Kidney epithelial cell (primary cell): Measurements from ENCODE around the gene PABPN1L. TPM values are rescaled to one million over a fixed set of nuclear protein-coding genes. Genes with fewer than 3 reads are reported as not detected.

ENCODE experiments used
- DNase-seq: peaks from one replicate; pipeline ENCODE4 v3.0.0-alpha.2; 2010; ENCODE audit warnings: low read depth
- H3K27me3 ChIP-seq: 2 replicates; pipeline ENCODE4 v1.6.0; 2011; ENCODE audit warnings: low read length; ENCODE audit not compliant: control insufficient read depth, insufficient read depth
- H3K36me3 ChIP-seq: 2 replicates; pipeline ENCODE4 v1.5.1; 2011; ENCODE audit warnings: low read length; ENCODE audit not compliant: control insufficient read depth, insufficient read depth
- H3K4me3 ChIP-seq: 2 replicates; pipeline ENCODE4 v1.5.1; 2011; ENCODE audit warnings: low read depth, mild to moderate bottlenecking, control low read depth, low read length
- CTCF ChIP-seq: IDR thresholded peaks from 2 replicates; pipeline ENCODE4 v1.5.1; 2011; ENCODE audit warnings: mild to moderate bottlenecking, moderate library complexity, low read length, control low read depth, inconsistent platforms; ENCODE audit not compliant: insufficient read depth, poor library complexity, severe bottlenecking
- total RNA-seq: library from RNA; depleted of rRNA; stranded (reverse); fragments of >200 nt; gene quantifications from 2 replicates; pipeline ENCODE4 v1.2.3, GENCODE V29; 2015

Gene PABPN1L
- total RNA-seq, 1 donor from 2014 or later: not detected

DNA sequence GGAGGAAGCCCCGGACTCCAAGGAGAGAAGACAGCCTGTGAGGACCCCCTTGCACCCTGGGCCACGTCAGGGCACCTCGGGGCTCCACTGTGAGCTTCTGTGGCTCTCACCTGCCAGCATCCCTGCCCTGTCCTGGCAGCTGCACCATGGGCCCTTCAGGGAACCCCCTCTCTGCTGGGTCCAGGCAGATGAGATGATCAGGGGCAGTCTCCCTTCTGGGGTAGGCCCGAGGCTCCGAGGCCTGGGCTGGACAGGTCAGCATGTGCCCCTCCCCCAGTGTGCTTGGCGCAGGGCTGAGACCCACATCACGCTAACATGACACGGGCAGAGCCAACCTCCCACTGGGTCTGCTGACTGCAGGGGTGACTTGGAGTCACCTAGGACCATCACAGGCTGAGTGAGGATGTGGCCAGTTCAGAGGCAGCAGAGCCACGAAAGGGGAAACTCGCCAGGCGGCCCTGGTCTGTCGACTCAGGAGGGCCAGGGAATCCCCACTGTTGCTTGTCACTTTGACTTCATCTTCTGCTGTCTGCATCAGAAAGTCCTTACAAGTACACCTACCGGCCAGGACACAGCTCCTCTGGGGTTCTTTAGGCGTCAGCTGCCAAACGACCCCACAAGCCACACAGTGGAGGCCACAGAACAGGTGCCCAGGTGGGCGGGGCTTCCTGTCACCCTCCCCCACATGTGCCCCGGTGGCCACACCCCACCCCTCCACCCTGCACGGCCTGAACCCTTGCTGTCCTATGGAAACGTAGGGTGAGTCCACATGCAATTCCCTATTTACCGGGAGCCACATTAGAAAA, 12.0 kb downstream of the PABPN1L start:
- no peak for DNase-seq
- H3K36me3 ChIP-seq: no peaks in the 10 kb centered on the region
- no peaks in the 10 kb centered on the region for H3K27me3 ChIP-seq
- H3K4me3 ChIP-seq: no peak overlapping the region
- no peak for TF ChIP-seq CTCF

DNA sequence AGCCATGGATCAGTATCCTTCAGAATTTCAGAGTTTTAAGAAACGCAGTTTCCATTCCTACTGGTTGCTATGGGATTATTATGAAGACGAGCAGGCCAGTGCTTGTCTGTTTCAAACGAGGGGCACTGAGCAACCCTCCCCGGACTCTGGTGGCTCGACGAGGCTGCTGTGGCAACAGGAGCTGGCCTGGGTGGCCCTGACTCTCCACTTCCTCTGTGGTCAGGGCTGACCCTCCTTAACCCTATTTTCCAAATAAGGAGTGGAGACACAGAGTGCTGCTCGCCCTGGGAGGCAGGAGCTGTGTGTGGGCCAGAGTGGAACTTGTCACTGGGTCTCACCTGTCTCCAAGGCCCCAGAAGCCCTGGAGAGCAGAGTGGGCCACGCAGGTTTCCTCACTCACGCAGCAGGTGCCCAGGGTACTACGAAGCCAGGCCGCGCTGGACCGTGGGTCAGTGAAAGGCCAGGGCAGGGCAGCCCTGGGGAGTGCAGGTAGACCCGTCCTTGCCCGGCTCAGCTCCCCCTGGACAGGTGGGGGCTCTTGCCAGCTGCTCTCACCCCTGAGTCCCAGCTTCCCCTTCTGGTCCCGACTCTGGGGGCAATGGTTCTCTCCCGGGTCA, 13.0 kb downstream of the PABPN1L start:
- TF ChIP-seq CTCF: no peak
- no peak overlapping the region for H3K4me3 ChIP-seq
- no peaks in the 10 kb centered on the region for H3K36me3 ChIP-seq
- H3K27me3 ChIP-seq: no peaks in the 10 kb centered on the region
- no peak for DNase-seq

DNA sequence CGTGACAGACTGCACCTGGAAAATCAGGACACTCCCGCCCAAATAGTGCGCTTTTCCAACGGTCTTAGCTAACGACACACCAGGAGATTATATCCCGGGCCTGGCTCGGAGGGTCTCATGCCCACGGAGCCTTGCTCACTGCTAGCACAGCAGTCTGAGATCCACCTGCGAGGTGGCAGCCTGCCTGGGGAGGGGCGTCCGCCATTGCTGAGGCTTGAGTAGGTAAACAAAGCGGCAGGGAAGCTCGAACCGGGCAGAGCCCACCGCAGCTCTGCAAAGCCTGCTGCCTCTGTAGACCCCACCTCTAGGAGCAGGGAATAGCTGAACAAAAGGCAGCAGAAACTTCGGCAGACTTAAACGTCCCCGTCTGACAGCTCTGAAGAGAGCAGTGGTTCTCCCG, 14.8 kb downstream of the PABPN1L start:
- H3K36me3 ChIP-seq: no peaks in the 10 kb centered on the region
- no peaks in the 10 kb centered on the region for H3K27me3 ChIP-seq
- no peak for TF ChIP-seq CTCF
- no peak for DNase-seq
- H3K4me3 ChIP-seq: no peak overlapping the region

GRCh38 chr16:88850531-88851199, 15.8 kb downstream of the PABPN1L start:
- no peaks in the 10 kb centered on the region for H3K36me3 ChIP-seq
- H3K27me3 ChIP-seq: no peaks in the 10 kb centered on the region
- no peak for DNase-seq
- no peak overlapping the region for H3K4me3 ChIP-seq
- TF ChIP-seq CTCF: no peak

DNA sequence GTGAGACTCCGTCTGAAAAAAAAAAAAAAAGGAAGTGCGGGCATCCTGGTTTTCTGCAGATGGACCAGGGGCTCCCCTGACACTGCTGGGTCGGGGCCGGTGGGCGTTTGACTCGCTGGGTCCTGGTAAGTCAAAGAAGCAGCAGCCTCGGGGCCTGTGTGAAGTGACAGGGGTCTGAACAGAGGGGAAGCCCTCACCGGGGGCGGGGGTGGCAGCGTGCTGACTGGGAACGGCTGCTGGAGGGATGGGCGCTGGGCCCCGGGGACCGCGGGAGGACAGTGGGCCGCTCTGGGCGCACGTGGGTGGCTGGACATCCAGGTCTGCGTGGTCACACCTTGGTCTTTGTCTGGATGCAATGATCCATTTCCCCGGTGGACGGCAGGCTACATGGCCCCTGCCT, 17.9 kb downstream of the PABPN1L start:
- no peaks in the 10 kb centered on the region for H3K27me3 ChIP-seq
- no peak for DNase-seq

More for the DNA sequence above, 17.9 kb downstream of the PABPN1L start:
- no peak for TF ChIP-seq CTCF
- no peak overlapping the region for H3K4me3 ChIP-seq
- no peaks in the 10 kb centered on the region for H3K36me3 ChIP-seq
